Measurements from ENCODE around the gene LPP.
A peak's percentile ranks its signal among the peaks of the same experiment; 100 is the strongest.

LPP gene

GRCh38 chr3:188124184-188124583 lies 29.8 kb upstream of the LPP start:
- H3K4me3 ChIP-seq (replicated peaks; ENCODE audit: insufficient read depth, low read length) = no peak overlapping the region
- DNase-seq (ENCODE audit: low read depth in 1 of 2, low spot score in 1 of 2) = no peak
- H3K27ac ChIP-seq (replicated peaks) = no peak overlapping the region; the same call in 1 of the 2 replicates
- no peaks in the 10 kb centered on the region for H3K27me3 ChIP-seq (ENCODE audit: insufficient read depth, poor library complexity, severe bottlenecking)
- TF ChIP-seq GABPA (IDR thresholded peaks at IDR 0.05; ENCODE audit: low read depth) (no peak), POLR2AphosphoS5 (IDR thresholded peaks at IDR 0.05; ENCODE audit: low read depth) (no peak), SPI1 (IDR thresholded peaks at IDR 0.05; ENCODE audit: borderline replicate concordance, low read depth) (no peak), CTCF (IDR thresholded peaks at IDR 0.05; ENCODE audit: insufficient read depth, low read length) (no peak), REST (IDR thresholded peaks at IDR 0.05; ENCODE audit: insufficient replicate concordance, low read depth) (no peak)

GRCh38 chr3:188125076-188125475 lies 28.9 kb upstream of the LPP start:
- no peak for TF ChIP-seq GABPA (IDR thresholded peaks at IDR 0.05; ENCODE audit: low read depth)
- no peak for TF ChIP-seq POLR2AphosphoS5 (IDR thresholded peaks at IDR 0.05; ENCODE audit: low read depth)
- TF ChIP-seq CTCF (IDR thresholded peaks at IDR 0.05; ENCODE audit: insufficient read depth, low read length) = no peak
- TF ChIP-seq SPI1 (IDR thresholded peaks at IDR 0.05; ENCODE audit: borderline replicate concordance, low read depth) = no peak
- no peak for TF ChIP-seq REST (IDR thresholded peaks at IDR 0.05; ENCODE audit: insufficient replicate concordance, low read depth)
- no peaks in the 10 kb centered on the region for H3K27me3 ChIP-seq (ENCODE audit: insufficient read depth, poor library complexity, severe bottlenecking)
- DNase-seq (ENCODE audit: low read depth in 1 of 2, low spot score in 1 of 2) = peak in 1 of 2 experiments; percentile 41
- H3K27ac ChIP-seq (replicated peaks) = no peak overlapping the region; the same call in 1 of the 2 replicates
- H3K4me3 ChIP-seq (replicated peaks; ENCODE audit: insufficient read depth, low read length) = no peak overlapping the region

GRCh38 chr3:188126276-188126675 lies 27.7 kb upstream of the LPP start:
- TF ChIP-seq GABPA (IDR thresholded peaks at IDR 0.05; ENCODE audit: low read depth) = no peak
- TF ChIP-seq CTCF (IDR thresholded peaks at IDR 0.05; ENCODE audit: insufficient read depth, low read length) = no peak
- no peak for TF ChIP-seq REST (IDR thresholded peaks at IDR 0.05; ENCODE audit: insufficient replicate concordance, low read depth)
- no peak for TF ChIP-seq SPI1 (IDR thresholded peaks at IDR 0.05; ENCODE audit: borderline replicate concordance, low read depth)
- TF ChIP-seq POLR2AphosphoS5 (IDR thresholded peaks at IDR 0.05; ENCODE audit: low read depth) = no peak
- Histone ChIP-seq H3K27ac (replicated peaks) (no peak overlapping the region), H3K4me3 (replicated peaks; ENCODE audit: insufficient read depth, low read length) (no peak overlapping the region), H3K27me3 (ENCODE audit: insufficient read depth, poor library complexity, severe bottlenecking) (no peaks in the 10 kb centered on the region)
- DNase-seq (ENCODE audit: low read depth in 1 of 2, low spot score in 1 of 2) = no peak
